HL-60/S4 (cell line): ENCODE results near the gene TMTC2.

Experiments
- in situ Hi-C: fragments of 300-500 bp; cut with MboI; formaldehyde crosslinking; loops from 2 replicates; pipeline ENCODE4 v1.14.3; 2022; ENCODE audit warnings: low sequenced_read_pairs

Gene TMTC2

DNA sequence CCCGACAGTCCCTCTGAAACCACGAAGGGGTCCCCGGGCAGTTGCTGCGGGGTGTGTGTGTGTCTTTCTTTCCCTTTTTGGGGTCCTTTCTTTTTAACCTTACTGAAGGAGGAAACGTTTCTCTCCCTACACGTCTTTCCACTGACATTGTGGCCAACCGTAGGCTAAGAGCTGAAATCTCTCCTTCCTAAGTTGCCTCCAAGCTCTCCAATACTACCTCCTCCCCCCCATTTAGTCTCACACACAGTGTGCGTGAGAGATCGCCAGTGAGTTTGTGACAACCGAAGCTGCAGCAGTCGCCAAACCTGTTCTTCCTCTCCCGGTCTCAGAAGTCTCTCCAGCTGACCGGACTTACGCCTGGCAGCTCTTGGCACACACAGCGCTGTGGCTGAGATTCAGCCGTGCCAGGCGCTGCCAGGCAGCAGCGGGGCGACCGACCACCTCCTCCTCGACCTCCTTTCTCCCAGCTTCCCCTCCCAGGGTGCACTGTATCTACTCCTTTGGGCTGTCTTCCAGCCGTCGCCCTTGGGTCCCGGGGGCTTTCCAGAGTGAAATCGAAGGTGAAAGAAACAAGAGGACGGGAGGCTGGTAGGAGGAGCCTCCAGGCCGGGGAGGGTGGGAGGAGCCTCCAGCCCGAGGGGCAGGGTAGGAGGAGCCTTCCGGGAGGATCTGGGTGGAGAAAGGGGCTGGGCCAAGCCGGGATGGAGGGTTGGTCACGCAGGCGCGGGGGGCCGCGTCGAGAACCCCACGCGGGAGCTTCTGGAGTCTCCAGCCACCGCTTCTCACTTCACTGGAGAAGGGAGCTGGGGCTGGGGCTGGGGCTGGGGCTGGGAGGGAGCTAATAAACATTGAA lies at the start of gene TMTC2:
TSS of gene TMTC2 (plus strand) at position 739 of the 853 bp plus-strand sequence.
- in situ Hi-C loops: no loop called here

DNA sequence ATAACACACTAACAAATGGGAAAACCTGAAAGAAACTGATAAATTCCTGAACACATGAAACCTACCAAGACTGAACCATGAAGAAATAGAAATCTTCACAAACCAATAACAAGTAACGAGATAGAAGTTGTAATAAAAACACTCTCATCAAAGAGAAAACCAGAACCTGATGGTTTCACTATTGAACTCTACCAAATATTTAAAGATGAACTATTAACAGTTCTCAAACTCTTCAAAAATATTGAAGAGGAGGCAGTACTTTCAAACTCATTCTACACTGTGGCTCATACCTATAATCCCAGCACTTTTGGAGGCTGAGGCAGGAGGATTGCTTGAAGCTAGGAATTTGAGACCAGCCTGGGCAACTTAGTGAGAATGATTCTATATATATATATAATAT lies 48.4 kb upstream of the TMTC2 start:
- in situ Hi-C loops: no loop called here

DNA sequence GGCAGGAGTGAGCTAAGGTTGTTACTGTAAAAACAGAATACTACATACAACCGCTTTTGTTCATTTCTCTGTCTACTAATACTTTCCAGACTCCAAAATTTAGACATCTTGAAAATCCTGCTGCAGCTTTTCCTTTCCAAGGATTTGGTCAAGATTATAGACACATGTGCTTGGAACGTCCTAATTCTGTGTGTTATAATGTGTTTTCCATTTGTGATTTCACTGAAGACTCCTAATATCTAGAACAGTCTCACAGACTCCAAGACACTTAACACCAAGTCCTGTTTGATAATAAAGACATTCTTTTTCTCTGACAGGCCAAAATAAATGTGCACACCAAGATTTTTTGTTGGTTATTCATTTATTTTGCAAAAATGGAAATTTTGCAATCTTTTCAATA lies 41.8 kb upstream of the TMTC2 start:
- in situ Hi-C loops: no loop called here

GRCh38 chr12:82645414-82645813 lies 41.3 kb upstream of the TMTC2 start:
- in situ Hi-C loops: no loop called here

DNA sequence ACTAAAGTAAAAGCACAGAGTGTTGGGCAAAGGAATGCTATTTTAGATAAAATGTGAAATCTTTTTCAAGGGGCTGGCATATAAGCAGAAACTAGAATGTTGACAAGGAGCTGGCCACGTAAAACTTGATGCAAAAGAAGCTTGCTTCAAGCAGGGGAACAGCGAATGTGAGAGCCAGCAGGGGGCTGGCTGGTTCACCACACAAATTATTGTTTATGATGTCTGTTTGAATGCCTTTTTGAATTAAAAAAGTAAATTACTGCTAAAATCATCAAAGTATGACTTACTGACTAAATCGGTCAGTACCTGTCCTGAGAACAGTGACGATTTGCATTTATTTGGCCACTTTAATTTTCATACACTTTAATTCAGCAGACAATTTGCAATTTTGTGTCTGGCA lies 38.9 kb upstream of the TMTC2 start:
- in situ Hi-C loops: no loop called here

- in situ Hi-C loops: no loop called here
These were observed 38.3 kb upstream of the TMTC2 start for GRCh38 chr12:82648259-82648909.

GRCh38 chr12:82650627-82651337 lies 35.9 kb upstream of the TMTC2 start:
- in situ Hi-C loops: no loop called here

DNA sequence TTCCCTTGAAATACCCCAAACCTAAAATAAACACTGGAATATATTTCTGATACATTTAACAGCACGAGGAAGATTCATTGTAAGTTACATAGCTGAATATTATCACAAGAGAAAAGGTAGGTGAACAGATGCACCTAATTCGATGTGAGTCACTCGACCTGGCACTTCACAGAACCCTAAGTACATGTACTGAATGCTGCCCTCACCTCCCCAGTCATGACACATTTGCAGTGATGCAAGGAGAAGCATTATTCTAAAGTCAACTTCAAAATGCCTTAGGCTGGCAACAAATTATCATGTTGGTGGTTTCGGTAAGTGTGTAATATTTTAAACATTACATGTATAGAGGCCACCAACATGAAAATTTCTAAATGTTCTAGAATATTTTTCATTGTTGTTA lies 35.2 kb upstream of the TMTC2 start:
- in situ Hi-C loops: no loop called here

DNA sequence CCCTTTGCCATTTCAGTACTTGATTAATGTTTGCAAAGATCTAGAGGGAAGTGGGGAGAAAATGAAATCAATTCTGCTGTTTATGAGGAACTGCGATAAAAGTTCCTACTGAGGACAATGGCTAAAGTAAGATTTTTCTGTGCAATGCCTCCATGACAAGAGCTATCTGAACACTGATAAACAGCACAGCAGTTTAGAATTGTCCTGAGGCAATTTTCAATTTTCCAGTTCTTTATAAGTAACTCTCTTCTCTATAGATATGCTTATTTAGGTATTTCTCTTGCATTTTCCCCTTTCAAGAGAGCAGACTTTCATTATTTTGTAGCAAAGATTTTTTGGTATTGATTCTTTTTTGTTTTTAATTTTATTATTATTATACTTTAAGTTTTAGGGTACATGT lies 34.6 kb upstream of the TMTC2 start:
- in situ Hi-C loops: no loop called here

DNA sequence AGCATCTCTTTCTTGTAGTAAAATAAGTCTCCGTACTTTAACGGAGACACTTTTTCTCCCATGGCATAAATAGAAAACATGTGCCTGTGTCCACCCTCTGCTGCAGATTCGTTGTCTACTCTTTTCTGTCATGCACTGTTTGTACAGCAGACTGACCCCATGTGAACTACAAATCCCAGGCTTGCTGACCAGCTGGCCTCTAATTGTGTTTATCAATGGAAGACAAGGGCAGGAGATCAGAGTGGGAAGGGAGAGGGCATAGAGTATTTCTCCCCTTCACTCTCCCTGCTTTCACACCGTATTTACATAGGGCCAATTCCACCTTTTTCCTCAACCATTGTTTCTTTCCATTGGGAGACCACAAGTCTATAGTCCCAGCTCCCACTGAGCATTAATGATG lies 31.0 kb upstream of the TMTC2 start:
- in situ Hi-C loops: no loop called here

GRCh38 chr12:82659343-82660207 lies 27.1 kb upstream of the TMTC2 start:
- in situ Hi-C loops: no loop called here

GRCh38 chr12:82660541-82661325 lies 26.0 kb upstream of the TMTC2 start:
- in situ Hi-C loops: no loop called here

DNA sequence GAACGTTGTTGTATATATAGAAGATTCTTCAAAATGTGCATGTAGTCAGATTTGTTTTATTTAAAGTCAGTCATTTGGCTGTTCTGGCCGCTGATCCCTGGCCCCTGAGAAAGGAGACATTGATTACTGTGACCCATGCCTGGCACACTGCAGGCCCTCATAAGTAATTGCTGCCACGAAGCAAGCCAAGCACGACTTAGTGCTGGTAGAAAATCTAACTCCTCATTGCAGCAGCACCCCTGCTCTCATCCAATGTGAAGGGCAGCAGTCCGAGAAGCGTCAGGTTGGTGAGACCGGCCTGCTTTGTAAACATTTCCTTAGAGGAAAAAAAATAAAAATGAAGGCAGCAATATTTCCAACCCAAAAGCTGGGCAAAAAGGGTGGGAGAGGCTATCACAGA lies 22.8 kb upstream of the TMTC2 start:
- in situ Hi-C loops: no loop called here

DNA sequence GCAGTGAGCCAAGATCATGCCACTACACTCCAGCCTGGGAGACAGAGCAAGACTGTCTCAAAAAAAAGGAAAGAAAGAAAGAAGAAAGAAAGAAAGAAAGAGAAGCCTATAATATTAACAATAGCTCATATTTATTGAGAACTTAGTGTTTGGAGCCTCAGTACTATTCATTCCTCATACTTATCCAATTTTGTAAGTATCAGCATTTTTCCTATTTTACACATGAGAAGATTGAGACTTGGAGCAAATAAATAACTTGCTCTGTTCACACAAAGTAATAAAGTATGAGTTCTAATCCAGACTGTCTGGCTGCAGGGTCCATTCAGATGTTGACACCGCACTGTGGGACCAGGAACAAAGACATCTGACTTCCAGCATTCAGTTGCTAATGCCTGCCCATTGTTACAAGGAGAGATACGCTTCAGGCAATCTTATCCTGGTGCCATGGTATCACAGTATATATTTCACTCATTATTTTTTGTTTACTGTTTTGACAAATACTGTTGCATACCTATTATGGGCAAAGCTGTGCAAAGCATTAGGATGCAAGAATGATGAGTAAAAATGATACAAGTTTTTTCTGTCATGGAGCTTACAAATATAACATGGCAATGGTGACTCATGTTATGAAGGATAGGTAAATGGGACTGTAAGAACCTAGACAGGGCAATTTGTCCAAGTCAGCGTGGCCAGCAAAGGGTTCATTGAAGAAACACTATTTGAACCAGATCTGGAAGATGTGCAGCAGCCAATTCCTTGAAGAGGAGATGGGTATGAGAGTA lies 21.4 kb upstream of the TMTC2 start:
- in situ Hi-C loops: no loop called here

DNA sequence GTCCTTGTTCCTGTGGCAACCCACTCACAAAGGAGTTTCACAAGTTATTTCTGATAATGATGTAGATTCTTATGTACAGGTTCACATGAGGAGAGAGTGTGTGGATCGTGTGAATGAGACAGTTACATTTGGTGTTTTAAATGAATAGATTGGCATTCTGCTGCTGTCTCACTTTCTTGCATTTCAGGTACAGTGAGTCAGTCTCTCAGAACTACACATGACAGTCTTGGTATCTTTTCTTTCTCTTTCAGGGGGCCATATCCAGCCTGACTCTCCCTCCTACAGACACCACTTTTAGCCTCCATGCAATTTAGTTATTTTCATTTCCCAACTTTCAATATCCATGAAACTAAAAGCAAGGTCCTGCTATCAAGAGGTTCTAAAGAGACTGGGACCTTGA lies 19.9 kb upstream of the TMTC2 start:
- in situ Hi-C loops: no loop called here

- in situ Hi-C loops: no loop called here
These were observed 15.0 kb upstream of the TMTC2 start for GRCh38 chr12:82671673-82672195.

DNA sequence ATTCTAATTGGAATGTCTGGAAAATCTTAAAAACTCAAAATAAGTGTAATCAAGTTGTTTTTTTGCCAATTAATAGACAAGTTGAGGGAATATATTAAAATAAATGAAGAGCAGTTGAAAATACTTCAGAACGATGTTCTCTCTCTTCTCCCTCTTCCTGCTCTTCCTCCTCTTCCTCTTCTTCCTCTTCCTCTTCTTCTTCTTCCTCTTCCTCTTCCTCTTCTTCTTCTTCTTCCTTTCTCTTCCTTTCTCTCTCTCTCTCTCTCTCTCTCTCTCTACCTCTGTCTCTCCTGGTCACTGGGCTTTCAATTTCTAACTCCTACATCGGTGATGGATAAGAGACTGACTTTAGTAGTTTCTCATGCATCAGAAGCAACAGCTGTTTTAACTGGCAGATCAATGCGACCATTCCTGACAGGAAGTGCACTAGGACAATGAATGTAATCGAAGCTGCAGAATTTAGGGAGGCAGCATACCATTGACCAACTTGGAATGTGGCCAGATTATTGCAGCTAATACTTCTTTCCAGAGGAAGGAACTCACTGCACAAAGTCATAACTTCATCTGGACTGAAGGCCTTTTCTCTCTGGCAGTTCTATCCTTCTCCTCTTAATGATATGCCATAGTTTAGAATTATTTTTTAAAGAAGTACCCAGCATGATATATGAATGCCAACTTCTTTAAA lies 13.8 kb upstream of the TMTC2 start:
- in situ Hi-C loops: no loop called here

DNA sequence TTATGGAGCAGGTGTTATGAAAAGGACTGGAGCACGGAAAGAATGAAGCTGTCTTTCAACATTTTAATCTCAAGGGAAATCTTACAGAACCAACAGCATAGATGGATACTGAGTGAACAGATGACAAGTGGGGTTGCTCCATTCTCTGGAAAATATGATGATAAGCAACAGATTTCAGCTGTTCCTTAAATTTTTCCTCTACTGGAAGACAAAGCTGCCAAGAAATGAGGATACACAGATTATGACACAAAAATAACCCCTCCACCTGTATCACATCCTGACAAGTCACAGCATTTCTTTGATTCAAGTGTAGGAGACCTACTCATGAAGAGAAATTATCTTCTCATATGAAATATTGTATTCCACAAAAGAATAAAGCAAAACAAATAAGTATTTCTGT lies 13.0 kb upstream of the TMTC2 start:
- in situ Hi-C loops: no loop called here

- in situ Hi-C loops: no loop called here
These were observed 11.5 kb upstream of the TMTC2 start for GRCh38 chr12:82675246-82675645.
